IPS-NIHi7 (cell line): Measurements from ENCODE around the gene GUCY1A2.

Source experiments
- DNase-seq: peaks from one replicate; pipeline ENCODE4 v3.0.0; 2012; ENCODE audit warnings: mixed read lengths; ENCODE audit errors: extremely low spot score

GUCY1A2 gene

DNA sequence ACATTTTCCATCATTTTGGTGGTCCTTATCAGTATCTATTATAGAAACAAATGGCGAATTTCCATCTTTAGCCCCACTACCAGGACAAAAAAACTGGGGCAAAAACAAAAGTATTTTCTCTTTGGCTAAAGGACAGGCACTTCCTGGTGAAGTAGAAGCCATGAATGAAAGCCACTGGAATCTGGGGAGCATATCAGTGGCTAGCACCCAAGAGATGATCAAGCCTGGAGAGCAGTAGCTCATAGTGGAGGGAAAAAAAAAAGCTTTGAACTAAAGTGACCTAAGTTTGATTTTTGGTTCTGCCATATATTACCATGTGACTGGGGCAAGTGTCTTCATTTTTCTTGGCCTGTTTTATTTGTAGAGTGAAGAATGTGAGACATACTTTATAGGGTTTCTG lies 272.3 kb downstream of the GUCY1A2 start:
- no peak for DNase-seq

DNA sequence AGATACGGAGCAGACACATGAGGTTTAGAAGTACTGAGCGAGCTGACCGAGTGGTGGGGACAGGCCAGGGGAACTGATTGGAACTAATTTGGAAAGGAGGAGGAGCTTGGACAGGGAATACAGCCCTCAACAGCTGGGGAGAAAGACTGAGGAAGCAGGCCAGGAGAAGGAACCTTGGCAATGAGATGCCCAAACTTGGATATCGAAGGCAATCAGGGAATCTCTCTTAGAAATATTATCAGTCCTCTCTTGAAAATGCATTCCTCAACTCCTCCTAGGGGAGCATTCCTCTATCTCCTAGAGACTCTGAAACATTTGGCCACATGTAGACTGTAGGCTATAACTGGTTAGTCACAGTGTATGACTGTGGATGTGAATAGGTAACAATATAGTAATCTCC lies 284.6 kb downstream of the GUCY1A2 start:
- no peak for DNase-seq

DNA sequence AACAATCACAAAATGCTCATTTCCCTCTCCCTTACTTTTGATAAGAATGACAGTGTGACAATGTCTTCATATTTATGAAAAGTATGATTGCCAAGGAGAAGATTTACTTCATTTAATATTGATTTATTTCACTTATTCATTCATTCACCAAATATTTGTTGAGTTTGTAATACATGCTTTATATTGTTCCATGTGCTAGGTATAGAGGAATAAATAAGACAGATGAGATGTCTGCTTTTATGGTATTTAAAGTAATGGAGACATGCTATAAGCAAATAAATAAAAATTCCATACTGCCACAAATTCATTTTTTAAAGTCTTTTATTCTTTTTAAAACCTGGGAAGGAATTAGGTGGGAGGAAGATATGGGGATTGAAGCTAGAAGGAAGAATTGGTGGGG lies 289.4 kb downstream of the GUCY1A2 start:
- no peak for DNase-seq

DNA sequence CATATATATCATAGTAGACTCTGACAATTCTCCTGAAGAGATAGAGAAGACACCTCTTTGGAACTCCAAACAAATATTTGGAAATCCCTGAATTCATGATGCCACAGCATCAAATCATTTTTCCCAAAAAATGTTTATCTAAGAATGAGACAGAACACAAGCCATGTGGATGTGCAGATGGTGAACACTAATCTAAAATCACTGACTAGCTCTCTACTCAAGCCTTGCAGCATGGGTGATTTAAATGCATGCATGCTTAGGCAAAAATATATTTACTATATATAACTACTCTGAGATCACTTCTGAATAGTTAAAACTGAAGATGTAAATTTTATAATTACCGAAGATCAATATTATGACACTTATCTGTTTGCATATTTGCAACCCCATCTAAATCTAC lies 289.9 kb downstream of the GUCY1A2 start:
- DNase-seq = no peak

DNA sequence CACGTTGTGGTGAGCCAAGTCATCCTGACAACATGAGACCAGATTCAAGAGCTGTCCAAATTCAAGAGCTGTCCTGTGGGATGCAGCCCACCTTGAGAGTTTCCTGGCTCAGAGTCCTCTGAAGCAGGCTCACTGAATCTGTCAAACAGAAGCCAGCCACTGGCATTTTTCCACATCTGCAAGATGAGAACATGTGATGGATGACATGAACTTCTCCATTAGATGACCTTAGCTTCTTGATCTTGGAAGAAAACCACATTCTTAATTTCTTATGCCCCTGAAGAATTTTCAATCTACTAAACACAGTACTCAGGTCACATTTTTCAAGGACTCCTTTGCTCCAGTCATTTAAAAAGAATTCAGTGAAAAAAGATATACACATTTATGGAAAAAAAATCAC lies 291.0 kb downstream of the GUCY1A2 start:
- DNase-seq = no peak

DNA sequence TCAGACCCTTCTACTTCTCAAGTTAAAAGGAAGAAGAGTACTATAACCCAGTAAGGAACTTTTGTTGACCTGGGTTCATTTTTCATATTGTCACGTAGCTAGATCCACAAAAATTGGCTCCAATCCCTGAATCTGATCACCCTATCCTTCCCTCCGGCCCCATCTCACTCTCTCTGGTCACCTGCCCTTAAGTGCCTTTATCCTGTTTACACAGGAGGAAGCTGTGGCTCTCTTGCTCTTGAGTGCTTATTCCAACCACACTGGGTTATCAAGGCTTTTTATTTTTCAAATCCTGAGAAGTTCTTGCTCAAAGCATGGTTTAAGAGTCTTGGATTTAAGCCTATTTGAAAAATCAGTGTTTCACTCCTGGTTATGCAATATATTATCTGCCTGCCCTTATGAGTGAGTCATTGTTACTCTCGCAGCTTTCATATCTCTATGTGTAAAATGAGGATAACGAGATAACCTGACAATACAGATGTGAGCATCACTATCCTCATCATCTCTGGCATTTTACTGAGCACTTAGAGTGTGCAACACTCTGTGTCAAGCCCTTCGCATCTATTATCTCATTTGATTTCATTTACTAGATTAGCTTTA lies 293.9 kb downstream of the GUCY1A2 start:
- DNase-seq = no peak

DNA sequence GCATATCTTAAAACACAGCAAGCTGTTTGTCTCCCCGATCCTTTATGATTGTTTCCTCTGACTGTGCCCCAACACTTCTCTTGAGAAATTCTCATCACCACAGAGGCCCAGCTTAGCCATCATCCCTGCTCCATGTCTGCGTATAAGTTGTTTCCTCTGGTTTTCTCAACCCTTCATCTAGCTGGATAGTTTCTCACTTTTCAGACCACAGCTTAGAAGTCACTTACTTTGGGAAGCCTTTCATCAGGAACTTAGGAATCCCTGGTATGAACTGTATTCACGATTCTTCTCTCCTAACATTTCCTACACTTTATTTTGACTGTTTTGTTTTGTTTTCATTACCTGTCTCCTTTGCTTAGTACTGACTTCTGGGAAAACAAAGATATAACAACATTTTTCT lies 295.2 kb downstream of the GUCY1A2 start:
- DNase-seq = no peak

DNA sequence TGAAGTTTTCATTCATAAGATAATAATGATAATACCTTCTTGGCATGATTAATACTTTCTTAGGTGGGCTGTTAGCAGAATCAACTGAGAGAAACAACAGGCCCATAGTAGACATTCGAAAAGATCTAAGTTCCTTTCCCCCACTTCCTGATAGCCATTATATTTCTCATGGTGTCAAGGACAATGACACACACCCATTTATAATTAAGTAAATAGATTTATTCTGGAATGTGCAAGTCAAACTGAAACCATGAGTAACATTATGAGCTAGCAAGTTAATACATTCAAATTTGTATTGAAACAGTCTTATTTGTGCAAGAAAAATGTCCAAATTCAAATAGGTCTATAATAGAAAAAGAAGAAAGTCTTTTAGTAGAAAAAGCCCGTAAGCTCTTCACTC lies 301.1 kb downstream of the GUCY1A2 start:
- no peak for DNase-seq

DNA sequence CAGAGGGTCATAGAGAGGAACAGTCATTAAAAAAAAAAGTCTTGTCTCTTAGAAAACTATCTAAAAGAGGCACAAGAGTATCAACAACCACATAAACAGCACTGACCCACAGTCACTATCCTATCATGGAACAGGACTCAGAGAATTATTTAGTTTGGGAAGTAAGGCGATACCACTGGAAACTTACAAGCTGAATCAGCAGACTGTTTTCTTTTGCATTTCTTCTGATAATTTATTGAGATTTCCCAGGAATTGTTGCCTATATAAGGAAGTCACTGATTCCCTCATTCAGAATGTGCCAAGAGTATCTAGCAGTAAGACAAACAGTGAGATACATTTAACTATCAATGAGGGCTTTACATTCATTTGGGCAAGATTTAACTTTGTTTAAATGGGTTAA lies 304.1 kb downstream of the GUCY1A2 start:
- DNase-seq = no peak

DNA sequence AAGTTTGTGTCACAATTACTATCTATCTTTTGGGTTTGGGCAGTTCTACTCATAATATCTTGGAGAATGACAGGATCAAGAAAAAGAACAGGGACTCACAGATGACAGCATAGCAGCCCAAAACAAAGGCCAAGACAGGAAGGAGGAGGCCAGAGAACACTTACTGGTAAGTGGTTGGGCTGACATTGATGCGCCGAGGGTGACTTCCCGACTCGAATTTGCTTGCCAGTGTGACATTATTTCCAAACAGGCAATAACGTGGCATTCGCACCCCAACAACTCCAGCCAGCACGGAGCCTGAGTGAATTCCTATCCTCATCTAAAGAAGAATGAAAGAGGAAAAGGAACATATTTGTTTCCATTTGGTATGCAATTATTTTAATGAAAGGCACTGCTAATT lies 309.9 kb downstream of the GUCY1A2 start:
- DNase-seq = no peak

DNA sequence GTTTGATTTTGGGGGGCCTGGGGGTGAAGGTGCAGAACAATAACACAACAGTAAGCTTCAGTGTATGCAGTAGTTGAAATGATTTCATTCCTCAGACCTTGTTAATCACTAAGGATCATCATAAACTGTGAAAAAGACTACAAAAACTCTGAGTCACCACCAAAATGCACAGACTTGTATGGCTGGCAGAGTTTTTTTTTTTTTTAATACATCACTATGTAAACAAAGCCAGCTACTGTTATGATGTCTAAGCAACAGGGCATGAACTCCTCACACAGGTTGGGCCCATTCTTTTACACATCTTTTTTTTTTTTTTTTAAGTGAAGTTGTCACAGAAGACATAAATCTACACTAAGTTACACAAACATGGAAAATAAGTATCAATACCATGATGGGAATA lies 311.9 kb downstream of the GUCY1A2 start:
- DNase-seq = no peak

DNA sequence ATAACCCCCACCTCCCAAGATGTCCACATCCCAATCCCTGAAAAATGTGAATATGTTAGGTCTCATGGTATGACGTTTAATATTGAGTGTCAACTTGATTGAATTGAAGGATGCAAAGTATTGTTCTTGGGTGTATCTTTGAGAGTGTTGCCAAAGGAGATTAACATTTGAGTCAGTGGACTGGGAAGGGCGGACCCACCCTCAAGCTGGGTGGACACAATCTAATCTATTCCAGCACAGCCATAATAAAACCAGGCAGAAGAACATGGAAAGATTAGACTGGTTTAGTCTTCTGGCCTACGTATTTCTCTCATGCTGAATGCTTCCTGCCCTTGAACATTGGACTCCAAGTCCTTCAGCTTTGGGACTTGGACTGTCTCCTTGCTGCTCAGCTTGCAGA lies 315.5 kb downstream of the GUCY1A2 start:
- DNase-seq = no peak

DNA sequence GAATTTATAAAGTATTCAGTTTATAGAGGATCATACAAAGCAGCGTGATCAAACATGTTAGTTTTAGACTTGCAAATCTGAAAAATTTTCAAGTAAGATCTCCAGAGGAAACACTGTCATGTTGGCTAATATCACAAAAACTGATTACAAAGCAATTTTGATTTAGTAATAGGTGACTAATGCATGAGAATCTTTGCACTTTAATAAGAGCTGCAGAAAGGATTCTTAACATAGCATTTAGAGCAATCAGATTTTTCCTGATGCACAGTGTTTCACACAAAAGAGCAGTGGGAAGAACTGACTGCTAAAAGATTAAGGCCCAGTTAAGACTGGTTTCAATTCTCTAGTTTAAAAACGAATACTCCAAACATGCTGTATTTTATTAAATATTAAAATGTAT lies 321.2 kb downstream of the GUCY1A2 start:
- no peak for DNase-seq

DNA sequence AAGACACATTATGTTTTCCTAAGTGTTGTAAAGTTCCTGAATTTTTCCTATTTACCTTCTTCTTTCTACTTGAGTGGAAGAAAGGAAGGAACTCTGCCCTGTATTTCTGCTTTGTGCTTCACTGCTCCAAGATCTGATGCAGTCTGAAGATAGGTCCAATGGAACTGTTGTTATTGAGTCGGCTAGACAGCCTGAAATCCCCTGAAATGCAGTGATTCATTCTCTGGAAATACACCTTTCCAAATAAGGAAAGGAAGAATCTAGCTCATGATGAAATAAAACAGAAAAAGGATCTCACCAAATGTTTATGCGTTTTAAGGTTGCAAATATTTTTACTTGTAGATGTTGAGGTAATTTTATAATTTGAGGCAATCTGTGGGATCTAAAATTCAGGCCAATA lies 322.8 kb downstream of the GUCY1A2 start:
- no peak for DNase-seq

DNA sequence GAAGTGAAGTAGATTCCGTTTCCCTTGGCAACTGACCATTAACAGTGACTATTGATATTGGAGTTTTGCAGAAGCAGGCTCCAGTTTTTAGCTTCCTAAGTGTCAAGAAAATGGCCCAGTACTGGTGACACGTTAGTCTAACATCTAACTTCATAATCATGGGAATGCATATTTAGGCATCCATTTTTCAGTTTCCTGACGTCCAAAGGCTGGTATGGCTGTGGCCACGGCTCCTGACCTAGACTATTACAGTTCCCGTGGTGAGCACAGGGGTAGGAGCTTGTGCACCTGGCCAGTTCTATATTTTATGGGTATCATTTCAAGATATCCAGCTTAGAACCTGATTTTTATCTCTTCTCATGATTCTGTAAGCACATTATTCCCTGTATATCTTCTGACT lies 323.8 kb downstream of the GUCY1A2 start:
- DNase-seq = no peak

DNA sequence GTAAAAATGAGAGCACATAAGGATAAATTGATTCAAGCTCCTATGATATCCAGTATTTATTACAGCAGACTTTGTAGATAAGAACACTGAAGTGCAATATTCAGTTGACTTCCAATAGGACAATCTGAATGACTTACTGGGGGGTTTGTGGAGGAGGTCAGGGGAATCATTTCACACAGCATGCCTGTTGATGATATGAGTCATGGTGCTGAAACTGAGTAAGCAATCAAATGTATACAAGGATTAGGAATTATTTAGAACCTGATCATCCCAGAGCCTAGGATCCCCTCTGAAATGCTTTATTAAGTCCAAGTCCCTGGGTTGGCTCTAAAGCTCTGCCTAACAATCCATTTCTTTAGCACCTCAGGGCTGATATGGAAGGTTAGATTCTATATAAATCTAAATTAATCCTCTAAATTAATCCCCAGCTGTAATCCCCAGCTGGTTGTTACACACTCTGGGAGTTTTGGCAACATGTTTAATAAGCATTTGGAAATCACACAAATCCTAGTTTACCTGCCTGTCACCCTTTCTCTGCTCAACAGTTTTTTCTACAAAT lies 326.4 kb downstream of the GUCY1A2 start:
- no peak for DNase-seq

DNA sequence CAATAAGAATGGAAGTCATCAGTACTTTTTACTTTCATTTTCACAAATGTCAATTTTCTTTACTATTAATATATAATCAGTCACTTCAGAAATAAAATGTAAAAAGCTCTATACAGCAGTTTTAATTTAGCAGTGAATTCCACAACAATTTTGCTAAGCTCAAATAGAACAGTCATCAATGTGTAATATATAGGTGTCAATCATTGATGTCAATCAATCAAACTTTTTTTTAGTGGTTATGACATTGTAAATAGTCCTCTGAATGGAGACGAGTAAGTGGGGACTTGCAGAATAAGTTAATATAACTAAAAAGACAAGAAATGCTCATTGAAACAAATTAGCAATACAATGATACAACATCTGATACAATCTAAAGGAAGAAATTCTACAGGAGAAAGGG lies 327.4 kb downstream of the GUCY1A2 start:
- DNase-seq = no peak

DNA sequence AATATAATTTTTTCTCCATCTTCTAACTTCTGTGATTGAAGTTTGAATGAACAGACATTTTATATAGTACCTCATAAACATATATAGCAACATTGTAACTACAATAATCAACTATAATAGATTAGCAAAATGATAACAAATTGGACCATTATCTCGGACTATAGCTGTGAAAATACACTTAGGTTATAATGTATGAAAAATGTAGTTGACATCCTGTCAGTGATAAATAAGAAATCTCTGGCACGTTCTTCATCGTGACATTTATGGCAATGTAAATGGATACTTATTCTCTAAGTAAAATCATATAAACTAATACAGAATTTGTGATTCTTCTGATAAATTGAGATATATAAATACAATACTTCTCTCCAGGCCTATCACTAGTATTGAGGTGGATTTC lies 333.3 kb downstream of the GUCY1A2 start:
- no peak for DNase-seq

DNA sequence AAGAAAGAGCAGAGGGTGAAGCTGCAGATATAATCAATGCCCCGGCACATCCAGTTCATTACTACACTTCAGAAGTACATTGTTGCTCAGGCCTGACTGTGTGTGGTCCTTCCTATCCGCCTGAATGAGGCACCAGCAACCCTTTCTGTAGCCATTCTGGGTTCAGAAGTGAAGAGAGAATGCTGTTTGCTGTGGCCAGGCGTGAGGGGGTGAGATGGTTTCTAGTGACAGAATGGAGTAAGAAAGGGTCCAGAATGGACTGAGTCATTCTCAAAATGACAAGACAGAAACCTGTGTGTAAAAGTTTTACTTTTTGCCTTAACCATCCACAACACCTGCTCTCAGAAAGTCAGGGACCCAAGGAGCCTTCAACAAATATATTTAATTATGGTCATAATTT lies 334.8 kb downstream of the GUCY1A2 start:
- DNase-seq = no peak

DNA sequence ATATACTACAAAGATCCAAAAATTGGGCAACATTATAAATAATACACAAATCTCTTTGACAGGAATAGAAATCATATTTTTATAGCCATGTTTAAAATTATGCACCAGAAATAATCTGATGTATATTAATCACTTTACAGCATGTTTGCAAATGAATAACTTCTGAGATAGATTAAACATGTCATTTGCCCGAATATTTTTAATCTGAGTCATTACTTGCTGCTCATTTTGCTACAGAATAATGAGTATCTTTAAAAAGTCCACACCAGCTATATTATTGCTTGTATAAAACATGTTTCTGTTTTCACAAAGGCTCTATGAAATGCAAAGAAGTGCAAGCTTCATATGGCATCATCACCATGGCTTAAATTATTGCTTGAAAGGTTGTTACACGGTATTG lies 336.8 kb downstream of the GUCY1A2 start:
- no peak for DNase-seq

DNA sequence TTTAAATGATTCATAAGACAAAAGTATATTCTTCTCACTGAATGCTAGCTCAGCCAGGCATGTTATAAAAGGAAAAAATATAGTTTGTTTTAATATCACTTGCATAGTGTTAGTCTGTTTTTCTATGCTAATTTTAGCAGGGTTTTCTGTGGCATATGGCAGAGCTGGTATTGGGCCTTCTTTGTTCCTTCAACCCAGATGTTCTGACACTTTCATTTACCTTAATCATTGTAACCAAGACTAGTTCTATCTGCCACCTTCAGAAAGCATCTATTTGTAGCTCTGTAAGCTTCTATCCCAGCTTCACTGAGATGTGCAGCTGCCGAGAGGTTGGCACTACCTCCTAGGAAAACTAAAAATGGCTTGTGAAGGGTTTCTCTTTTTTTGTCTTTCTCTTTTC lies 338.7 kb downstream of the GUCY1A2 start:
- DNase-seq = no peak

DNA sequence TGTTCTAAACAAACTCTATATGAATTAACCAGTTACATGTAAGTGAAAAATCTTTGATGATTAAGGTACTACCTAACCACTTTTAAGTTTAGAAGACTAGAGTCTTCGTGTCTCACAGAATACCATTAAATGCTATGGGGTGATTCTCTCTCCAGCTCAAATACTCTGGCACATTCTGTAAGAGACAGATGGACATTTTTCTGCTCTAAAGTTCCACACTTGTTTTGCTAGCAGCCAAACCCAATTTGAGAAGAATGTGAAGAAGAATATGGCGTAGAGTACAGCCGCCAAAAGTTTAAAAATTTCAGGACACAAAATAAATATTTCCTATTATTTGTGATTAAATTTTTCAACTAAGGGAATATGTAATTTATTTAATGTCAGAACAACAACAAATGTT lies 339.1 kb downstream of the GUCY1A2 start:
- no peak for DNase-seq

DNA sequence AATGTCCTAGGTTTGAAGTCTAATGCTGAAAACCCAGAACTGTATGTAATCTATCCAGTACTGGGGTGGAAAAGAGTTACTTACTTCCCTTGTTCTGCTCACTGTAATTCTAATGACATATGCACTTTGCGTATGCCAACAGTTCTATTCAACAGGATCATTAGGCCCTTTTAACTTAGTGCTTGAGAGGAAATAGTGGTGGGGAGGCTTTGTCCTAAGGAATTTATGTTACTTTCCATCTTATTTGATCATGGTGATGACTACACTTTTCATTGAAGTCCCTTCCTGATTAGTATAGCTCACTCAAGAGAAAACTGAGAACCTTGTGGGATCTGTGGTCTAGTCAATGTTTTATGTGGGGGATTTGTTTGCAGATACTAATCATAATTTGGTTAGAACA lies 348.2 kb downstream of the GUCY1A2 start:
- DNase-seq = no peak

DNA sequence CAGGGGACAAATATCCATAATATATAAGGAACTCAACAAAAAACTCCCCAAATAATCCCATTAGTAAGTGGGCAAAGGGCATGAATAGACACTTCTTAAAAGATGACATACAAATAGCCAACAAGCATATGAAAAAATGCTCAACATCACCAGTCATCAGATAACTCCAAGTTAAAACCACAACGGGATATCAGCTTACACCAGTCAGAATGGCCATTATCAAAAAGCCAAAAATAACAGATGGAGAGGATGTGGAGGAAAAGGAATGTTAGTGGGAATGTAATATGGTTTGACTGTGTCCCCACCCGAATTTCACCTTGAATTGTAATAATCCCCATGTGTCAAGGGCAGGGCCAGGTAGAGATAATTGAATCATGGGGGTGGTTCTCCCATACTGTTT lies 350.1 kb downstream of the GUCY1A2 start:
- no peak for DNase-seq
